GM21619 (cell line): Measurements from ENCODE around the gene ECD.

ENCODE experiments used
- ATAC-seq: cut with Tn5 transposase; IDR thresholded peaks from one replicate; pipeline ENCODE4 v1.9.1; 2021; ENCODE audit not compliant: unreplicated experiment

The ECD gene

DNA sequence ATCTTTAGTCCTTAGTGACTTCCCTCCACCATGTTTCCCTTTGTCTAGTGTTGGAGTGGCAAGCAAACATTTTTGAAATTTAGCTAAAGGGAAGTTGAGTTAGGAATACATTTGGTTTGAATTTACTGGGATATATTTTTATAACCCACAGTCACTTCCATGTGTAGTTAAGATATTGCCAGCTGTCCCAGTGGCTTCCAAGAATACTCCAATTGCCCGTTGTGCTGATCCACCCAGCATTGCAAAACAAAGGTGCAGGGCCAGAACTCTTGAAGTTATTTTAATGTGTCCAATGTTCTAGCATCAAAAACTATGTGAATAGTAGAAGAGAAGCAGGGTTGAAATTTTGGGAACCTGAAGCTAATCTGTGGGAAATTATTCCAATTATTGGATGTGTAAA, 68.7 kb downstream of the ECD start:
- ATAC-seq, result no peak

DNA sequence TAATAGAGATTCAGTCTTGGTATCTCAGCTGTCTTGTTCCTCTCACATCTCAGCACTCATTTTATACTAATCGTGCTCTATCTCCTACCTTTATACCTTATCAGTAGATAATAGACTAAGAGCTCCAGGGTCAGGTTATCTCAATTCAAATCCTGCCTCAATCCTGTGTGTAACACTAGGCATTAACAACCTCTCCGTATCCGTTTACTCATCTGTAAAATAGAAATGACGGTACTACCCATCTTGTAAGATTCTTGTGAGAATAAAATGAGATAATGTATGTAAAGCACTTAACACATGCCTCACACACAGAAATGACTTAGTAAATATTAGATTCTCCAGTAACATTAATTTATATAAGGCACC, 70.5 kb downstream of the ECD start:
- no peak for ATAC-seq

DNA sequence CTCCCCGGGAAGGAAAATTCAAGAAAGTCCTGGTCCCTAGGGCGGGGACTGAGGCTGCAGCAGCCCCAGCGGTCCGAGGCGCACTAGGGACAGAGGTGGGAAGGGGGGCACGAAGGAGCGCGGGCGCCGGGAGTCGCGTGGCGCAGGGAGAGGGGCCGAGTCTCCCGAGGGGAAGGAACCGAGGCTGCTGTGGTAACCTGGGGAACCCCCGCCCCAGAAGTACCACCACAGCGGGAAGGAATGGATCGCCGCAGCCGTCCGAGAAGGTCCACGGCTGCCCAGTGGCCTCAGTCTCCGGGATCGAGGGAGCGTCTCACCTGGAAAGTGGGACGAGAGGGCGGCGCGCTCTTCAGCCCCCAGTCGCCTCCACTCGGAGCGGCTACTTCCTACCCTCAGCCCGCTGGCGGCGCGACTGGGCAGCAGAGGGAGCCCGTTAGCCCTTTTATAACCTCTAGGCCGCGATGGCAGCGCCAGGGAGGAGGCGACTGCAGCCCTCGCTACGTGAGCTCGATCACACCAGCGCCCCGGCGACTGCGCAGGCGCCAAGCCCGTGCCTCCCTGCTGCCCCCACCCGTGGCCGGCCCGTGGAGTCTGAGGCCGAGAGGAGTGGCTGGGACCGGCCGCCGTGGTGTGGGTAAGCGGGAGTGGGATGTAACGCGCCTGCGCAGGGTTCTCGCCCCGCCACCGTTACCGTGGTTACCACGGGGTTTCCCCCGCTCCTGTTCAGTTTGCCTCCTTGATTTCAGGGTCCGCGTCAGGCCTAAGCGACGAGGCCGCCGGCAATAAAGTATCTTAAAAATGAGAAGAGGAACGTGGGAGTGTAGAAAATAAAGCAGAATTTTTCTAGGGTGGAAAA, 71.1 kb downstream of the ECD start, which contains the start of gene P4HA1:
TSS of gene P4HA1 (minus strand) at position 418 of the 856 bp plus-strand sequence. CDS start 21,983 bp downstream, outside the sequence.
- peak; percentile 82 for ATAC-seq

DNA sequence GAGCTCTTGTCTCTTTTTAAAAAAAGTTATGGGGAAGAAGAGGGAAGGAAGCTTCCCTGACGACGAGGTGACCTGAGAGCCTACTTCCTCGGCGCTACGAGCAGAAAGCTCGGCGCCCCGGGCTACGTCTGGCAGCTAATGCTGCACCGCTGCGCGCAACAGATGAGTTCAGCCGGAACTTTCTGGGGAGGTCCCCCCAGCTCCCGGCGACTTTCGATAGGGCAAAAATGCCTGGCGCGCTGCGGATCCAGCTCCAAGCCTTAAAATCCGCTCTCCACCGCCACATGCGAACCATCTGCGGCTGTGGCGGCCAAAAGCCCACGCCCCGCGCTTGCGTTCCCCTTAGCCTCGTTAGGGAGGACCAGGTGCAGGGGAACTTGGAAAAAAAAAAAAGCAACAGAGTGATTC, 71.8 kb downstream of the ECD start:
- ATAC-seq, result peak; percentile 24

DNA sequence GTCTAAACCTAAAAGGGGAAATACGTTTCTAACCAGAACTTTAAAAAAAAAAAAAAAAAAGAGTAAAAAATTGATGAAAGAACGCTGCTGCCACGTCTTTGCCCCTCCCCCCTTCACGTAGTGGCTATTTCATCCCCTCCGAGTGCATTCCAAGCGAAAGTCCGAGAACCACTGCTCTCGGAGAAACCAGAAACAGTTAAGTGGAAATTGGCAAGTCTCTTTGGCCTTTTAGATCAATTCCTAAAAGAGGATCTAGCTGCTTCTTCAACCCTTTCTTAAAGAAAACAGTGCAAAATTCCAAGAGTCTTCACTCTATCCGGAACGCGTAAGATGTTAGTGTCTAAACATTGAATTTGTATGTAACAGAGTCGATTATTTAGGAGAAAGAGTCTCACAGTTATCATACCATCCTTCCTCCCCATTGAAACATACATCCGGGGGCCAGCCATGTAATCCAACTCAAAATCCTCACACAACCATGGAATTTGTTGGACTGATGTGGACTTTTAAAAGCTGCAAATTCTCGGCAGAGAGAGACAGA, 72.3 kb downstream of the ECD start:
- no peak for ATAC-seq

GRCh38 chr10:73094986-73095480, 72.8 kb downstream of the ECD start:
- no peak for ATAC-seq

DNA sequence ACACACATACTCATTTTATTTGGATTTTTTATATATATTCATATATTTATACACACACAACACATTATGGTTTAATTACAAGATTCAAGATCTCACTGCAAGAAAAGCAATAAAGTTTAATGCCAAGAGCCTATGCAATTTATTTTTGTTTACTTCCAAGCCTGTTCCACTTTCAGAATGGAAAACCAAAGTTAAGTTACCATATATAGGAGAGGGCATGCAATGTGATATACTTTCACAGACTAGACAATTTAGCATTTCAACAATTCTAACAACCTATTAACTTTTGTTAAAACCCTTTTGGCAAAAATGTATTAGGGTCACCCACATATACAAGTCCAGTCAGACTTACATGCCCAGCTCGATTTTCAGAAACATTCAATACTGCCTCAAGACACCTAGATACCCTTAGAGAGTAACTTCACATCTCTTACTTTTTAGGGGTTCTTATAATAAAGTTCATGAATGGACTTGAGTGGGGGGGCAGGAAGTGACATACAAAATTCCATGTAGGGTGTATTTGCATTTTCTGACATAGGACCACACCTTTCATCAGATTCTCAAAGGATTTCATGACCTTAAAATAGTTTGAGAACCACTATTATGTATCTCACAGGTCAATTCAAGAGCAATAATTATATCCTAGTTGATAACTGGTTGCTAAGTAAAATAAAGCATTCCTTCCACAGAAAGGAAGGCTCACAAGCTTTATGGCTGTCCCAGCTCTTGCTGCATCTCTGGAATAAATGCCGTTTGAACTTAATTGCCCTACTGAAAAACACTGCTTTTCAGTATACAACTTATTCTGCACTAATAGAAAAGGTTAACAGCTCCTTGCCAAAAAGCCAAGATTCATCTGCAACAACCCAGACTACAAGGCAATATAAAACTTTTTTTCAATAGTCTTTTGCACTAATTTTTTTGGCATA, 73.6 kb downstream of the ECD start:
- no peak for ATAC-seq

DNA sequence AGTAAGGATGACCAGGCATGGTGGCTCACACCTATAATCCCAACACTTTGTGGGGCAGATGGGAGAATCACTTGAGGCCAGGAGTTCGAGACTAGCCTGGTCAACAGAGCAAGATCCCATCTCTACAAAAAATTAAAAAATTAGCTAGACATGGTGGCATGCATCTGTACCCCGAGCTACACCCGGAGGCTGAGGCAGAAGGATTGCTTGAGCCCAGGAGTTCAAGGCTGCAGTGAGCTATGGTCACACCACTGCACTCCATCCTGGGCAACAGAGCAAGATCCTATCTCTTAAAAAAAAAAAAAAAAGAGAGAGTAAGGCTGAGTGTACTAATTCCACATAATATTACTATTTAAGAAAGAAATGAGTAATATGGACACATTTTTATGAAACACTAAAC, 75.0 kb downstream of the ECD start:
- ATAC-seq, result no peak

DNA sequence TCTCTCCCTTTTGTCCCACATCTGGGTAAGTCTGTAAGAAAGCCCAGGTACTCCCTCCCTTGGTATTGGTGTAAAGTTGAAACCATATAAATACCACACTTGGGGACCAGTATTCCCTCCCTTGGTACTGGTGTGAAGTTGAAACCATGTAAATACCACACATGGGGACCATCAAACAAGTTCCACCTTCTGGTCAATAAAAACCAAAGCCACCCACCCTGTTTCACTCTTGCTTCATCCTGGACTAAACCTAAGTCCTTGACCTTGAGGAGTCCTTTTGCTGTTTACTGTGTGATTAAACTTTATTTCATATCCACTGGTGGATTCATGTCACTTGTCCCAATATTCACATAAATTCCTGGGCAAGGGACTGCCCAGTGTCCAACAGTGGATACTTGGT, 79.5 kb downstream of the ECD start:
- ATAC-seq, result no peak

- ATAC-seq, result no peak
Measured at GRCh38 chr10:73086816-73087215, 81.0 kb downstream of the ECD start.

- no peak for ATAC-seq
Measured at GRCh38 chr10:73084209-73084608, 83.6 kb downstream of the ECD start.
